Measurements from ENCODE around the gene SORT1. TPM values are rescaled to one million over a fixed set of nuclear protein-coding genes. Genes with fewer than 3 reads are reported as not detected.

SORT1 gene
- total RNA-seq, 1 donor from 2014 or later, result 52.3 TPM

DNA sequence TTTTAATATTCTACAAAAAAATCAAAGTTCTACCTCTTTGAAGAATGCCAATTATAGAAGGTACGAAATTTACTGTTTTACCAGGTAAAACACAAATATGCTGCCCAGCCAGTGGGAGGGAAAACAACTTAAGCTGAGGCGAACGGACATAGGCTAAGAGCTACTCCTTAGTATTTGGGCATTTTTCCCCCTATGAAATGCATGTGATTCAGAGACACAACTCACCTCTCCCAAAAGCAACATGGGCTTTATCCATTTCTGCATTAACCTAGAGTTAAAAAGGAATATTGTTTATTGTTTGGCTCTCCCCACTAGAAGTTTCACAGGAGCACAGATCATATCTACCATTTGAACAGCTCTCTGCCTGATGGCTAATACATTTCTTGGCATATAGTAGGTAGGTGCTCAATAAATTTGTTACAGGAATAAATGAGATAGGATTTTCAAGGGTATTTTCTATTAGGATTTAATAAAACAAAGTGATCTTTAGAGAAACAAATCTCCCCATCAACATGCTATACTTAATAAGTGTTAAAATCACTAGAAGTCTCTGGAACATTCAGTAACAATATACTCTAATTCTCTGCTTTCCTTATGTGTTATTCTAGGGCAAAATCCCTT, 2.4 kb upstream of the SORT1 start:
- Mint-ChIP-seq H3K4me1 (ENCODE audit: unreplicated experiment) (peaks cover 12% of the 10 kb centered on the region), H3K4me3 (no peak overlapping the region), H3K36me3 (peaks cover 7% of the 10 kb centered on the region), H3K9me3 (no peaks in the 10 kb centered on the region), H3K27ac (no peak overlapping the region), H3K27me3 (peaks cover 8% of the 10 kb centered on the region)
- DNase-seq (ENCODE audit: extremely low spot score, unreplicated experiment), result no peak
- TF ChIP-seq, protein P1, sequence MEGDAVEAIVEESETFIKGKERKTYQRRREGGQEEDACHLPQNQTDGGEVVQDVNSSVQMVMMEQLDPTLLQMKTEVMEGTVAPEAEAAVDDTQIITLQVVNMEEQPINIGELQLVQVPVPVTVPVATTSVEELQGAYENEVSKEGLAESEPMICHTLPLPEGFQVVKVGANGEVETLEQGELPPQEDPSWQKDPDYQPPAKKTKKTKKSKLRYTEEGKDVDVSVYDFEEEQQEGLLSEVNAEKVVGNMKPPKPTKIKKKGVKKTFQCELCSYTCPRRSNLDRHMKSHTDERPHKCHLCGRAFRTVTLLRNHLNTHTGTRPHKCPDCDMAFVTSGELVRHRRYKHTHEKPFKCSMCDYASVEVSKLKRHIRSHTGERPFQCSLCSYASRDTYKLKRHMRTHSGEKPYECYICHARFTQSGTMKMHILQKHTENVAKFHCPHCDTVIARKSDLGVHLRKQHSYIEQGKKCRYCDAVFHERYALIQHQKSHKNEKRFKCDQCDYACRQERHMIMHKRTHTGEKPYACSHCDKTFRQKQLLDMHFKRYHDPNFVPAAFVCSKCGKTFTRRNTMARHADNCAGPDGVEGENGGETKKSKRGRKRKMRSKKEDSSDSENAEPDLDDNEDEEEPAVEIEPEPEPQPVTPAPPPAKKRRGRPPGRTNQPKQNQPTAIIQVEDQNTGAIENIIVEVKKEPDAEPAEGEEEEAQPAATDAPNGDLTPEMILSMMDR (conservative IDR thresholded peaks at IDR 0.05), result no peak

DNA sequence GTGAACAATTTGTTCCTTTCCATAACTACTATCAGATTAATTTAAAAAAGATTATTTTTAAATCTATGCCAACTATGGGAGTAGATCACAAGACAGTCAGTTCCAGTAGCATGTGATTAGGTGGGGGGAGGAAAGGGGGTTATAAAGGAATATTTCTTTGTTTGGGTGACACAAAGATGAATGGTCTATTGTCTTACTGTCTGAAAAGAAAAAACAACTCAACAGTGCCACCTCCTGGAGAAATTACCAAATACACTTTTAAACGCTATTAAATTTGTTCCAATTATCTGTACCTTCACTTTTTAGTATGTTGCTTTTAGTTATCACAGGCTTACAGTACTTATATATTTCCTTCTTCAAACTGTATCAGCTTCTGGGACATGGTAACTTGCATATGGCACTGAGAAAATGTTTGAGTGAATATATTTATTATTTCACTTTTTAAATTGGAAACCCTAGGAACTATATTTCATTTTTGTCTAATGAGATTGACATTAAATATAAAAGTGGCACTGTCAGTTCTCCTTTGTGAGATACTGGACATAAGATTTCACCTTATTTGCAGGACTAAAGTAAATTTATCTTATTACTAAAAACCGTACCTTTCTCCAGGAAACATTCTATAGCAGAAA, 1.7 kb upstream of the SORT1 start:
- no peak for DNase-seq (ENCODE audit: extremely low spot score, unreplicated experiment)
- peaks cover 8% of the 10 kb centered on the region for H3K27me3 Mint-ChIP-seq
- H3K9me3 Mint-ChIP-seq, result no peaks in the 10 kb centered on the region
- H3K27ac Mint-ChIP-seq, result peak overlapping the region; percentile 89
- peak overlapping the region; percentile 90 for H3K4me3 Mint-ChIP-seq
- peaks cover 3% of the 10 kb centered on the region for H3K36me3 Mint-ChIP-seq
- H3K4me1 Mint-ChIP-seq (ENCODE audit: unreplicated experiment), result peaks cover 17% of the 10 kb centered on the region
- TF ChIP-seq, protein P1 (conservative IDR thresholded peaks at IDR 0.05), result peak; percentile 86

DNA sequence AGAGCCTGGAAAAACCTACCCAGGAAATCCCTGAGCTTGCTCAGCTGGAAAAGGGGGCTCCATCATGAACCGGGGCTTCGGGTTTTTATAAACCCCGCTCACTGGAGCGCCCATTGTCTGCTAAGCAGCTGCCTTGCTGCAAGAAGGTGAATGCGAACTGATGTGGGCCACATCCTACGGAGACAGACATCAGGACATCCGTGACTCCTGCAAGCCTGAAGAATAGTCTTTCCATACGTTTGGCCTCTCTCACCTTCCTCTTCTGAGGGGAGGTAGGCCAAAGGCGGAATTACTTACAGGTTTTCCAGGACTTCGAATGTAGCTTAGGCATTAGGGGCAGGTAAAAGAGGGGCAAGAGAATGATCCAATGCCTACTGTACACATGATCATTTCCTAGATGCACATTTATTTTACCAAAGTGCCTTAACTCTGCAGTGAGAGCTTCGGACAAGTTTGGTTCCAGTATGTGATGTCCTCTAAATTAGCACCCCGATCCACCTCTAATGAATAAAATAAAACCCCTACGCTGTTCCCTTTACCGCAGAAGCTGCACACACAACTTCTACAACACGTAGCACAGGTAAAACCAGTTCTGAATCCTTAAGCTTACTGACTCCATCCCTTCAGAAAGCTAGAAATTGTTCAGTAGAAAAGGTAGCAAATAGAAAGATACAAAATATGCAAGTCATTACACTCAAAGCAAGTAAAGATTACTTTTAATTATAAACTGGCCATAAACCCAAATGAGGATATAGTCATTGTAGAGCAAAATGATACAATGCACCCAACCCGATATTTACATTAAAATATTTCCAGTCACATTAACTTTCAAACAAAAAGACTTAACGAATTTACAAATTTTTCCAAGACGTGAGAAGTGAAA, 866 bp upstream of the SORT1 start:
- Mint-ChIP-seq H3K4me1 (ENCODE audit: unreplicated experiment) (peaks cover 17% of the 10 kb centered on the region), H3K27ac (peak overlapping the region; percentile 89)
- TF ChIP-seq, protein P1 (conservative IDR thresholded peaks at IDR 0.05), result no peak

DNA sequence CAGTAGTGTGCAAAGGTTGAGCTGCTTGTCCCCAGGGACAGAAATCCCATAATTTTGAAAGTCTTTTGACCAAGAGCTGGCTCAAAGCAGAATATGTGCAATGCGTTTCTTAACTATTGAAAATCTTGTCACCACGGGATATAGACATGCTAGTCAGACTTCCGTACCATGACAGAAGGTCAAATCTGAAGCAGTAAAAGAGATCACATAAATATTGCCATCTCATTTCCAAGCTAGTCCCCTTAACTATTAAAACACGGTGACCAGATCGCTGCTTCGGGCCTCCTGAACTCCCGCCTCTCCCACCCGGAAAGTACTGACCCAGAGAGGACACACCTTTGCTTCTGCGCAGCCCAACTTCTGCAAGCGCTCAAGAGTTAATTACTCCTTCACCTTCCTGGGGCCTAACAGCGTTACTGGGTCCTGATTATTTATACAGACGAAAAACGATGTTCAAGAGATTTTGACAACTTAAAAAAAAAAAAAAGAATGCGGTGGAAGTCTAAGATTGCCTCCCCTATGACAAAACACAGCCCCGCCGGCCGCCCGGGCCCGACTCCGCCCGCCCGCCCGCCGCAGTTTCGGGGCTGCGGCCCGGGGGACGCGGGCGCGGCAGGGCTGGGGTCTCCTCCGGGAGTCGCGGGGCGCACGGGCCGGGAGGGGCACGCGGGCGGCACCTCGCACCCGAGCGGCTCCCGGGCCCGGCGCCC, 692 bp downstream of the SORT1 start:
- DNase-seq (ENCODE audit: extremely low spot score, unreplicated experiment), result no peak
- TF ChIP-seq, protein P1 (conservative IDR thresholded peaks at IDR 0.05), result no peak
- H3K4me1 Mint-ChIP-seq (ENCODE audit: unreplicated experiment), result peaks cover 33% of the 10 kb centered on the region
- H3K27ac Mint-ChIP-seq, result peak overlapping the region; percentile 94
- no peaks in the 10 kb centered on the region for H3K9me3 Mint-ChIP-seq
- H3K27me3 Mint-ChIP-seq, result peaks cover 8% of the 10 kb centered on the region
- peak overlapping the region; percentile 95 for H3K4me3 Mint-ChIP-seq
- no peaks in the 10 kb centered on the region for H3K36me3 Mint-ChIP-seq

More for the DNA sequence above, 866 bp upstream of the SORT1 start:
- Mint-ChIP-seq H3K4me3 (peak overlapping the region; percentile 90), H3K27me3 (peaks cover 8% of the 10 kb centered on the region), H3K9me3 (no peaks in the 10 kb centered on the region), H3K36me3 (peaks cover under 1% of the 10 kb centered on the region)
- DNase-seq (ENCODE audit: extremely low spot score, unreplicated experiment), result no peak

DNA sequence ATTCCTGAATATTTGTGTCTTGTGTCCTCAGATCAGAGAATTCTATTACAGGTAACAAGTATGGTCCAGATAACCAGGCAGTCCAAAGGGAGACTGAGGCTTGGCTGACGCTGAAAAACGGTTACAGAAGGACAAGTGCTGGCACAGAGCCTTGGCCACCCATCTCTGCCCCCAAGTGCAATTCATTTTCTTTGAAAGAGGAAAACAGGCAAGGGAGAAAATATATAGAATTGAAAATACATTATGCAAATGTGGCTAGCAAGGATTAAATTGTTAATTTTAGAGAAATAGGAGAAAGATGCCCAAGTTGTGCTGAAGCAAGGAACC, 1.2 kb downstream of the SORT1 start:
- H3K36me3 Mint-ChIP-seq, result no peaks in the 10 kb centered on the region
- peaks cover 37% of the 10 kb centered on the region for H3K4me1 Mint-ChIP-seq (ENCODE audit: unreplicated experiment)
- DNase-seq (ENCODE audit: extremely low spot score, unreplicated experiment), result no peak

More for the DNA sequence above, 1.2 kb downstream of the SORT1 start:
- Mint-ChIP-seq H3K4me3 (peak overlapping the region; percentile 95), H3K9me3 (no peaks in the 10 kb centered on the region), H3K27ac (peak overlapping the region; percentile 94), H3K27me3 (peaks cover 8% of the 10 kb centered on the region)
- TF ChIP-seq, protein P1 (conservative IDR thresholded peaks at IDR 0.05), result no peak
